OCI-LY1 (cell line): ENCODE data around the gene ANO2.

Experiments used
- EZH2 ChIP-seq: fragments of 200-600 bp; sonication (generic), shearing (Covaris generic); IDR thresholded peaks from 2 replicates; pipeline ENCODE4 v1.8.0; 2017; ENCODE audit warnings: borderline replicate concordance, mixed run types, mild to moderate bottlenecking, antibody characterized with exemption, low read length, moderate library complexity, mixed read lengths
- TF ChIP-seq, protein P1 (sequence below): fragments of 200-600 bp; sonication (generic), shearing (Covaris generic); IDR thresholded peaks from 2 replicates; pipeline ENCODE4 v1.5.1; 2017; ENCODE audit warnings: mild to moderate bottlenecking, antibody characterized with exemption, low read length, moderate library complexity, mixed read lengths

GRCh38 chr12:5578775-5579174 is 366.3 kb downstream of the ANO2 start:
- TF ChIP-seq, protein P1, sequence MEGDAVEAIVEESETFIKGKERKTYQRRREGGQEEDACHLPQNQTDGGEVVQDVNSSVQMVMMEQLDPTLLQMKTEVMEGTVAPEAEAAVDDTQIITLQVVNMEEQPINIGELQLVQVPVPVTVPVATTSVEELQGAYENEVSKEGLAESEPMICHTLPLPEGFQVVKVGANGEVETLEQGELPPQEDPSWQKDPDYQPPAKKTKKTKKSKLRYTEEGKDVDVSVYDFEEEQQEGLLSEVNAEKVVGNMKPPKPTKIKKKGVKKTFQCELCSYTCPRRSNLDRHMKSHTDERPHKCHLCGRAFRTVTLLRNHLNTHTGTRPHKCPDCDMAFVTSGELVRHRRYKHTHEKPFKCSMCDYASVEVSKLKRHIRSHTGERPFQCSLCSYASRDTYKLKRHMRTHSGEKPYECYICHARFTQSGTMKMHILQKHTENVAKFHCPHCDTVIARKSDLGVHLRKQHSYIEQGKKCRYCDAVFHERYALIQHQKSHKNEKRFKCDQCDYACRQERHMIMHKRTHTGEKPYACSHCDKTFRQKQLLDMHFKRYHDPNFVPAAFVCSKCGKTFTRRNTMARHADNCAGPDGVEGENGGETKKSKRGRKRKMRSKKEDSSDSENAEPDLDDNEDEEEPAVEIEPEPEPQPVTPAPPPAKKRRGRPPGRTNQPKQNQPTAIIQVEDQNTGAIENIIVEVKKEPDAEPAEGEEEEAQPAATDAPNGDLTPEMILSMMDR, result no peak
- no peak for TF ChIP-seq EZH2
